HG03432 (cell line): Measurements from ENCODE around the gene TNFAIP3.
A peak's percentile ranks its signal among the peaks of the same experiment; 100 is the strongest.
"Not testable (repeated sequence)": the region's sequence is repeated elsewhere in the genome, so short reads cannot be mapped to it uniquely, and the experiment has no call there.

ENCODE experiments used
- ATAC-seq: cut with Tn5 transposase; IDR thresholded peaks from one replicate; pipeline ENCODE4 v1.9.1; 2021; ENCODE audit warnings: mild to moderate bottlenecking, moderate library complexity; ENCODE audit not compliant: unreplicated experiment

TNFAIP3 gene

GRCh38 chr6:137844327-137844726, 22.7 kb upstream of the TNFAIP3 start:
- not testable (repeated sequence) for ATAC-seq

GRCh38 chr6:137844773-137845172, 22.3 kb upstream of the TNFAIP3 start:
- not testable (repeated sequence) for ATAC-seq

- ATAC-seq, result no peak
Observed at GRCh38 chr6:137845460-137845859, 21.6 kb upstream of the TNFAIP3 start.

- no peak for ATAC-seq
Observed at GRCh38 chr6:137846274-137846673, 20.8 kb upstream of the TNFAIP3 start.

GRCh38 chr6:137846772-137847313, 20.2 kb upstream of the TNFAIP3 start:
- peak; percentile 64 for ATAC-seq

GRCh38 chr6:137847748-137848147, 19.3 kb upstream of the TNFAIP3 start:
- no peak for ATAC-seq

- no peak for ATAC-seq
Observed at GRCh38 chr6:137848672-137849071, 18.4 kb upstream of the TNFAIP3 start.

GRCh38 chr6:137849181-137849980, 17.7 kb upstream of the TNFAIP3 start:
- no peak for ATAC-seq

GRCh38 chr6:137849981-137850714, 16.9 kb upstream of the TNFAIP3 start:
- ATAC-seq, result no peak

- ATAC-seq, result no peak
Observed at GRCh38 chr6:137850816-137851602, 16.1 kb upstream of the TNFAIP3 start.

- no peak for ATAC-seq
Observed at GRCh38 chr6:137851669-137852068, 15.4 kb upstream of the TNFAIP3 start.

GRCh38 chr6:137852346-137852745, 14.7 kb upstream of the TNFAIP3 start:
- ATAC-seq, result no peak

GRCh38 chr6:137852811-137853210, 14.2 kb upstream of the TNFAIP3 start:
- ATAC-seq, result no peak

GRCh38 chr6:137853569-137854213, 13.4 kb upstream of the TNFAIP3 start:
- ATAC-seq, result no peak

- no peak for ATAC-seq
Observed at GRCh38 chr6:137856138-137856898, 10.7 kb upstream of the TNFAIP3 start.

GRCh38 chr6:137859025-137859424, 8.0 kb upstream of the TNFAIP3 start:
- no peak for ATAC-seq

- no peak for ATAC-seq
Observed at GRCh38 chr6:137860394-137861005, 6.6 kb upstream of the TNFAIP3 start.

- no peak for ATAC-seq
Observed at GRCh38 chr6:137861550-137862337, 5.3 kb upstream of the TNFAIP3 start.
